ENCODE measurements around the gene AK2.

The AK2 gene

DNA sequence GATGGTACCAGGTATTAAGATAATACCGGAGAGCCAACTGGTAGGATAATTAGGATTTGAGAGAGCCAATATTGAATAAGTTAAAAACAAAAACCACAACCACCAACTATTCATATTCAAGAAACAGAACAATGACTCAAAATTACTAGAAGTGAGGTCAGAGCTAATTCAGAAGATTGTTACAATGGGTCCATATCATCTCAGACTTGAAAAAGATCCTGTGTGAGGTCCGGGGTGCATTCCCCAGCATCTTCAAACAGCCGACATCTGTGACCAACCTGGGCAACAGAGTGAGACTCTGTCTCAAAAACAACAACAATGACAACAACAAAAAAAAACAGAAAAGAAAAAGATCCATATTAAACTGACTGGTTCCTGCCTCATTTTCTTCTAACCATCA lies 18.6 kb downstream of the AK2 start:
- TF ChIP-seq EP300 (IDR thresholded peaks at IDR 0.05; ENCODE audit: borderline replicate concordance), result no peak

- TF ChIP-seq USF1 (IDR thresholded peaks at IDR 0.05) (no peak), RAD21 (IDR thresholded peaks at IDR 0.05; ENCODE audit: low read depth) (no peak), YY1 (IDR thresholded peaks at IDR 0.05; ENCODE audit: low read depth) (no peak), TCF12 (IDR thresholded peaks at IDR 0.05; ENCODE audit: low read depth) (no peak), ZBTB7A (IDR thresholded peaks at IDR 0.05; ENCODE audit: low read depth) (no peak), CREB1 (IDR thresholded peaks at IDR 0.05; ENCODE audit: low read depth) (no peak), EGR1 (IDR thresholded peaks at IDR 0.05) (no peak), CEBPB (IDR thresholded peaks at IDR 0.05) (no peak), FOXM1 (IDR thresholded peaks at IDR 0.05; ENCODE audit: borderline replicate concordance, low read depth) (no peak), NFIC (IDR thresholded peaks at IDR 0.05) (no peak), TEAD4 (IDR thresholded peaks at IDR 0.05) (no peak), EP300 (IDR thresholded peaks at IDR 0.05; ENCODE audit: borderline replicate concordance) (no peak)
- TF ChIP-seq, protein P1, sequence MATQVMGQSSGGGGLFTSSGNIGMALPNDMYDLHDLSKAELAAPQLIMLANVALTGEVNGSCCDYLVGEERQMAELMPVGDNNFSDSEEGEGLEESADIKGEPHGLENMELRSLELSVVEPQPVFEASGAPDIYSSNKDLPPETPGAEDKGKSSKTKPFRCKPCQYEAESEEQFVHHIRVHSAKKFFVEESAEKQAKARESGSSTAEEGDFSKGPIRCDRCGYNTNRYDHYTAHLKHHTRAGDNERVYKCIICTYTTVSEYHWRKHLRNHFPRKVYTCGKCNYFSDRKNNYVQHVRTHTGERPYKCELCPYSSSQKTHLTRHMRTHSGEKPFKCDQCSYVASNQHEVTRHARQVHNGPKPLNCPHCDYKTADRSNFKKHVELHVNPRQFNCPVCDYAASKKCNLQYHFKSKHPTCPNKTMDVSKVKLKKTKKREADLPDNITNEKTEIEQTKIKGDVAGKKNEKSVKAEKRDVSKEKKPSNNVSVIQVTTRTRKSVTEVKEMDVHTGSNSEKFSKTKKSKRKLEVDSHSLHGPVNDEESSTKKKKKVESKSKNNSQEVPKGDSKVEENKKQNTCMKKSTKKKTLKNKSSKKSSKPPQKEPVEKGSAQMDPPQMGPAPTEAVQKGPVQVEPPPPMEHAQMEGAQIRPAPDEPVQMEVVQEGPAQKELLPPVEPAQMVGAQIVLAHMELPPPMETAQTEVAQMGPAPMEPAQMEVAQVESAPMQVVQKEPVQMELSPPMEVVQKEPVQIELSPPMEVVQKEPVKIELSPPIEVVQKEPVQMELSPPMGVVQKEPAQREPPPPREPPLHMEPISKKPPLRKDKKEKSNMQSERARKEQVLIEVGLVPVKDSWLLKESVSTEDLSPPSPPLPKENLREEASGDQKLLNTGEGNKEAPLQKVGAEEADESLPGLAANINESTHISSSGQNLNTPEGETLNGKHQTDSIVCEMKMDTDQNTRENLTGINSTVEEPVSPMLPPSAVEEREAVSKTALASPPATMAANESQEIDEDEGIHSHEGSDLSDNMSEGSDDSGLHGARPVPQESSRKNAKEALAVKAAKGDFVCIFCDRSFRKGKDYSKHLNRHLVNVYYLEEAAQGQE (IDR thresholded peaks at IDR 0.05; ENCODE audit: low read depth), result no peak
- TF ChIP-seq, protein P2, sequence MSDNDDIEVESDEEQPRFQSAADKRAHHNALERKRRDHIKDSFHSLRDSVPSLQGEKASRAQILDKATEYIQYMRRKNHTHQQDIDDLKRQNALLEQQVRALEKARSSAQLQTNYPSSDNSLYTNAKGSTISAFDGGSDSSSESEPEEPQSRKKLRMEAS (IDR thresholded peaks at IDR 0.05), result no peak
Measured at GRCh38 chr1:33017175-33017574, 19.5 kb downstream of the AK2 start.

GRCh38 chr1:33015216-33015615 lies 21.5 kb downstream of the AK2 start:
- TF ChIP-seq USF1 (IDR thresholded peaks at IDR 0.05), result no peak
- TF ChIP-seq EGR1 (IDR thresholded peaks at IDR 0.05), result no peak
- TF ChIP-seq RAD21 (IDR thresholded peaks at IDR 0.05; ENCODE audit: low read depth), result no peak
- no peak for TF ChIP-seq EP300 (IDR thresholded peaks at IDR 0.05; ENCODE audit: borderline replicate concordance)

- TF ChIP-seq TEAD4 (IDR thresholded peaks at IDR 0.05), result no peak
- TF ChIP-seq NFIC (IDR thresholded peaks at IDR 0.05), result no peak
Measured at GRCh38 chr1:33014464-33015163, 22.1 kb downstream of the AK2 start.

GRCh38 chr1:33013791-33014190 lies 22.9 kb downstream of the AK2 start:
- TF ChIP-seq RAD21 (IDR thresholded peaks at IDR 0.05; ENCODE audit: low read depth) (no peak), EP300 (IDR thresholded peaks at IDR 0.05; ENCODE audit: borderline replicate concordance) (no peak), NFIC (IDR thresholded peaks at IDR 0.05) (no peak), TCF12 (IDR thresholded peaks at IDR 0.05; ENCODE audit: low read depth) (no peak), YY1 (IDR thresholded peaks at IDR 0.05; ENCODE audit: low read depth) (no peak), TEAD4 (IDR thresholded peaks at IDR 0.05) (no peak), CEBPB (IDR thresholded peaks at IDR 0.05) (no peak), EGR1 (IDR thresholded peaks at IDR 0.05) (no peak), TAF1 (IDR thresholded peaks at IDR 0.05; ENCODE audit: low read depth) (no peak), ZBTB7A (IDR thresholded peaks at IDR 0.05; ENCODE audit: low read depth) (no peak), CREB1 (IDR thresholded peaks at IDR 0.05; ENCODE audit: low read depth) (no peak), FOXM1 (IDR thresholded peaks at IDR 0.05; ENCODE audit: borderline replicate concordance, low read depth) (no peak)
- TF ChIP-seq, protein P2 (IDR thresholded peaks at IDR 0.05), result no peak
- TF ChIP-seq, protein P1 (IDR thresholded peaks at IDR 0.05; ENCODE audit: low read depth), result no peak

DNA sequence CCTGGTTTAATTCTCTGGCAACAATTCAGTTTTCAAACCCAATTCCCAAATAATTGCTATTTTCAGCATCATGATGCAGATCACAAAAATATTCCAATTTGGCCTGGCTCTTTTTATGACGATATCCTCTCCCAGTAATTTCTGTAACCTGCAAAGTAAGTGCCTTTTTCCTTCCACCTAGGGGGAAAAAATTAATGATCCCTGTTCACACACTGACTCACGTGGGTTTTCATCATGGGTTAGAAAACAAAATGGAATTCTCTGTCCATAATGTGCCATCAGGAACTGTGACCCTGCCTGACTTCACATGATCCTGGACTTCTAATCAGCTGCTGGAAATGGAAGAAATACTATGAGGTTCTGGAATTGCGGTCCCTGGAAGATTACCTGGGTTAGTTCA lies 24.5 kb downstream of the AK2 start:
- TF ChIP-seq YY1 (IDR thresholded peaks at IDR 0.05; ENCODE audit: low read depth) (no peak), CEBPB (IDR thresholded peaks at IDR 0.05) (no peak), USF1 (IDR thresholded peaks at IDR 0.05) (no peak)

Measured in Ishikawa (cell line).